Neural cell (in vitro differentiated cells): ENCODE data around the gene CCR7. TPM values are rescaled to one million over a fixed set of nuclear protein-coding genes. Genes with fewer than 3 reads are reported as not detected.

Experiments used
- H2AFZ ChIP-seq: fragments of 200-600, 300-800 bp; sonication (generic), shearing (Covaris generic); 2 replicates; pipeline ENCODE4 v1.6.0; 2014; ENCODE audit warnings: low read depth, mild to moderate bottlenecking, antibody characterized with exemption, low read length, moderate library complexity
- H3F3A ChIP-seq: fragments of 200-600 bp; shearing (Covaris generic); 2 replicates; pipeline ENCODE4 v1.6.1; 2016; ENCODE audit warnings: mild to moderate bottlenecking, moderate library complexity, mixed read lengths, antibody characterized with exemption, low read length; ENCODE audit not compliant: insufficient read depth, poor library complexity, severe bottlenecking
- H3K27ac ChIP-seq: fragments of 200-600, 300-800 bp; sonication (generic), shearing (Covaris generic); 2 replicates; pipeline ENCODE4 v1.5.1; 2014; ENCODE audit warnings: mild to moderate bottlenecking, low read length, moderate library complexity
- H3K27me3 ChIP-seq: fragments of 300-800, 200-600 bp; sonication (generic), shearing (Covaris generic); 2 replicates; pipeline ENCODE4 v1.6.0; 2014; ENCODE audit warnings: mild to moderate bottlenecking, low read depth, low read length, moderate library complexity; ENCODE audit not compliant: insufficient read depth
- H3K36me3 ChIP-seq: fragments of 300-800, 200-600 bp; sonication (generic), shearing (Covaris generic); 2 replicates; pipeline ENCODE4 v1.5.1; 2014; ENCODE audit warnings: mild to moderate bottlenecking, antibody characterized with exemption, low read length, moderate library complexity; ENCODE audit not compliant: insufficient read depth
- H3K4me2 ChIP-seq: fragments of 300-800, 200-600 bp; sonication (generic), shearing (Covaris generic); 2 replicates; pipeline ENCODE4 v1.6.0; 2014; ENCODE audit warnings: mild to moderate bottlenecking, low read length
- H3K4me3 ChIP-seq: fragments of 300-800, 200-600 bp; sonication (generic), shearing (Covaris generic); 2 replicates; pipeline ENCODE4 v1.5.1; 2014; ENCODE audit warnings: mild to moderate bottlenecking, low read length, moderate library complexity
- H3K79me2 ChIP-seq: fragments of 200-600 bp; shearing (Covaris generic); replicated peaks from 2 replicates; pipeline ENCODE4 v1.6.0; 2014; ENCODE audit warnings: mild to moderate bottlenecking, low read length, moderate library complexity; ENCODE audit not compliant: insufficient read depth
- H3K9ac ChIP-seq: fragments of 300-800, 200-600 bp; sonication (generic), shearing (Covaris generic); 2 replicates; pipeline ENCODE4 v1.6.1; 2016; ENCODE audit warnings: mild to moderate bottlenecking, low read length, mixed read lengths
- H3K9me2 ChIP-seq: fragments of 200-600 bp; shearing (Covaris generic); 2 replicates; pipeline ENCODE4 v1.6.1; 2016; ENCODE audit warnings: mild to moderate bottlenecking, low read length, mixed read lengths; ENCODE audit not compliant: insufficient read depth
- H3K9me3 ChIP-seq: fragments of 200-600, 300-800 bp; sonication (generic), shearing (Covaris generic); 2 replicates; pipeline ENCODE4 v1.6.1; 2016; ENCODE audit warnings: mild to moderate bottlenecking, mixed run types, low read length, moderate library complexity, mixed read lengths
- H4K20me1 ChIP-seq: fragments of 200-600 bp; shearing (Covaris generic); 2 replicates; pipeline ENCODE4 v1.6.1; 2016; ENCODE audit warnings: mild to moderate bottlenecking, mixed run types; ENCODE audit not compliant: insufficient read depth
- EP300 ChIP-seq: fragments of 450-650 bp; conservative IDR thresholded peaks from 2 replicates; pipeline ENCODE4 v1.6.1; 2014; ENCODE audit warnings: antibody characterized with exemption, mild to moderate bottlenecking, moderate library complexity; ENCODE audit not compliant: poor library complexity, severe bottlenecking
- EZH2 ChIP-seq: fragments of 200-600, 300-800 bp; shearing (Covaris generic), sonication (generic); IDR thresholded peaks from 2 replicates; pipeline ENCODE4 v1.6.1; 2014; ENCODE audit warnings: antibody characterized with exemption, low read length, borderline replicate concordance, mild to moderate bottlenecking; ENCODE audit not compliant: insufficient read depth, poor library complexity, severe bottlenecking
- MXI1 ChIP-seq: fragments of 450-650 bp; conservative IDR thresholded peaks from 2 replicates; pipeline ENCODE4 v1.6.1; 2014; ENCODE audit warnings: antibody characterized with exemption, mild to moderate bottlenecking; ENCODE audit not compliant: poor library complexity, severe bottlenecking
- POLR2AphosphoS5 ChIP-seq: IDR thresholded peaks from 2 replicates; pipeline ENCODE4 v1.6.1; 2012
- RAD21 ChIP-seq: fragments of 450-650 bp; conservative IDR thresholded peaks from 2 replicates; pipeline ENCODE4 v1.6.1; 2014; ENCODE audit warnings: antibody characterized with exemption, mild to moderate bottlenecking, moderate library complexity
- SMC3 ChIP-seq: fragments of 450-650 bp; conservative IDR thresholded peaks from 2 replicates; pipeline ENCODE4 v1.6.1; 2014; ENCODE audit warnings: antibody characterized with exemption, mild to moderate bottlenecking, moderate library complexity; ENCODE audit not compliant: poor library complexity
- TAF1 ChIP-seq: IDR thresholded peaks from 2 replicates; pipeline ENCODE4 v1.6.1; 2012; ENCODE audit warnings: low read depth
- polyA plus RNA-seq: library from polyadenylated mRNA; depleted of rRNA; stranded (reverse); fragments of >200 nt; gene quantifications from 2 replicates; pipeline ENCODE4 v1.2.3, GENCODE V29; 2014
- TF ChIP-seq, protein P1 (sequence below): IDR thresholded peaks from 2 replicates; pipeline ENCODE4 v1.6.1; 2012; ENCODE audit warnings: borderline replicate concordance
- TF ChIP-seq, protein P2 (sequence below): fragments of 450-650 bp; IDR thresholded peaks from 2 replicates; pipeline ENCODE4 v1.5.1; 2014; ENCODE audit warnings: antibody characterized with exemption, mild to moderate bottlenecking, moderate library complexity; ENCODE audit not compliant: poor library complexity, severe bottlenecking

Gene CCR7
- polyA plus RNA-seq, 1 donor from 2014 or later, result not detected

DNA sequence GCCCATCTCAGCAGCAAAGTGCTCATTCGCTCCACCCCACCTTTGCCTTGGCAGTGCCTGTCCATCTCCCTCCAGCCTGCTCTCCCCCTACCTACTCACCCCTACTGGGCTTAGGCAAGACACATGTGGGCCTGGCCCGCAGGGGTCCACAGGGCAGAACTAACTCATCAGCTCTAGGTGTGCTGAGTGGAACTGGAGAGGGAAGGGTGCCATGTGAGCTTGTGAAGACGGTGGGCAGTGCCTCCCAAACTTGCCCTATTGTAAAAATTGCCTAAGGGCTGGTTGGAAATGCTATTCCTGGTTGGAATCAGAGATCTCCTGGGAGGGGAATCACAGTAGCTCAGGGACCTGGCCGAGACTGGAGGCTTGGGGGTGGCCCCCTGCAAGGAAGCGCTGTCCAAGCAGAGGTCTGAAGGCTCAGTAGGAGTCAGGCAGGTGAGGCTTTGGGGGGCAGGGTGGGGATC is 34.7 kb downstream of the CCR7 start:
- H3K79me2 ChIP-seq, result no peaks in the 10 kb centered on the region
- no peaks in the 10 kb centered on the region for H3K9me2 ChIP-seq
- H3K4me3 ChIP-seq, result no peak overlapping the region
- TF ChIP-seq EZH2 (no peak), EP300 (no peak), POLR2AphosphoS5 (no peak), RAD21 (no peak), MXI1 (no peak), SMC3 (no peak), TAF1 (no peak)
- TF ChIP-seq, protein P1, sequence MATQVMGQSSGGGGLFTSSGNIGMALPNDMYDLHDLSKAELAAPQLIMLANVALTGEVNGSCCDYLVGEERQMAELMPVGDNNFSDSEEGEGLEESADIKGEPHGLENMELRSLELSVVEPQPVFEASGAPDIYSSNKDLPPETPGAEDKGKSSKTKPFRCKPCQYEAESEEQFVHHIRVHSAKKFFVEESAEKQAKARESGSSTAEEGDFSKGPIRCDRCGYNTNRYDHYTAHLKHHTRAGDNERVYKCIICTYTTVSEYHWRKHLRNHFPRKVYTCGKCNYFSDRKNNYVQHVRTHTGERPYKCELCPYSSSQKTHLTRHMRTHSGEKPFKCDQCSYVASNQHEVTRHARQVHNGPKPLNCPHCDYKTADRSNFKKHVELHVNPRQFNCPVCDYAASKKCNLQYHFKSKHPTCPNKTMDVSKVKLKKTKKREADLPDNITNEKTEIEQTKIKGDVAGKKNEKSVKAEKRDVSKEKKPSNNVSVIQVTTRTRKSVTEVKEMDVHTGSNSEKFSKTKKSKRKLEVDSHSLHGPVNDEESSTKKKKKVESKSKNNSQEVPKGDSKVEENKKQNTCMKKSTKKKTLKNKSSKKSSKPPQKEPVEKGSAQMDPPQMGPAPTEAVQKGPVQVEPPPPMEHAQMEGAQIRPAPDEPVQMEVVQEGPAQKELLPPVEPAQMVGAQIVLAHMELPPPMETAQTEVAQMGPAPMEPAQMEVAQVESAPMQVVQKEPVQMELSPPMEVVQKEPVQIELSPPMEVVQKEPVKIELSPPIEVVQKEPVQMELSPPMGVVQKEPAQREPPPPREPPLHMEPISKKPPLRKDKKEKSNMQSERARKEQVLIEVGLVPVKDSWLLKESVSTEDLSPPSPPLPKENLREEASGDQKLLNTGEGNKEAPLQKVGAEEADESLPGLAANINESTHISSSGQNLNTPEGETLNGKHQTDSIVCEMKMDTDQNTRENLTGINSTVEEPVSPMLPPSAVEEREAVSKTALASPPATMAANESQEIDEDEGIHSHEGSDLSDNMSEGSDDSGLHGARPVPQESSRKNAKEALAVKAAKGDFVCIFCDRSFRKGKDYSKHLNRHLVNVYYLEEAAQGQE, result no peak
- TF ChIP-seq, protein P2, sequence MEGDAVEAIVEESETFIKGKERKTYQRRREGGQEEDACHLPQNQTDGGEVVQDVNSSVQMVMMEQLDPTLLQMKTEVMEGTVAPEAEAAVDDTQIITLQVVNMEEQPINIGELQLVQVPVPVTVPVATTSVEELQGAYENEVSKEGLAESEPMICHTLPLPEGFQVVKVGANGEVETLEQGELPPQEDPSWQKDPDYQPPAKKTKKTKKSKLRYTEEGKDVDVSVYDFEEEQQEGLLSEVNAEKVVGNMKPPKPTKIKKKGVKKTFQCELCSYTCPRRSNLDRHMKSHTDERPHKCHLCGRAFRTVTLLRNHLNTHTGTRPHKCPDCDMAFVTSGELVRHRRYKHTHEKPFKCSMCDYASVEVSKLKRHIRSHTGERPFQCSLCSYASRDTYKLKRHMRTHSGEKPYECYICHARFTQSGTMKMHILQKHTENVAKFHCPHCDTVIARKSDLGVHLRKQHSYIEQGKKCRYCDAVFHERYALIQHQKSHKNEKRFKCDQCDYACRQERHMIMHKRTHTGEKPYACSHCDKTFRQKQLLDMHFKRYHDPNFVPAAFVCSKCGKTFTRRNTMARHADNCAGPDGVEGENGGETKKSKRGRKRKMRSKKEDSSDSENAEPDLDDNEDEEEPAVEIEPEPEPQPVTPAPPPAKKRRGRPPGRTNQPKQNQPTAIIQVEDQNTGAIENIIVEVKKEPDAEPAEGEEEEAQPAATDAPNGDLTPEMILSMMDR, result no peak
- no peak overlapping the region for H3K9ac ChIP-seq
- H3K9me3 ChIP-seq, result no peaks in the 10 kb centered on the region
- H4K20me1 ChIP-seq, result no peaks in the 10 kb centered on the region
- H3K36me3 ChIP-seq, result no peaks in the 10 kb centered on the region
- H2AFZ ChIP-seq, result no peak overlapping the region
- H3K4me2 ChIP-seq, result no peak overlapping the region
- H3F3A ChIP-seq, result no peaks in the 10 kb centered on the region
- H3K27ac ChIP-seq, result no peak overlapping the region
- no peaks in the 10 kb centered on the region for H3K27me3 ChIP-seq

DNA sequence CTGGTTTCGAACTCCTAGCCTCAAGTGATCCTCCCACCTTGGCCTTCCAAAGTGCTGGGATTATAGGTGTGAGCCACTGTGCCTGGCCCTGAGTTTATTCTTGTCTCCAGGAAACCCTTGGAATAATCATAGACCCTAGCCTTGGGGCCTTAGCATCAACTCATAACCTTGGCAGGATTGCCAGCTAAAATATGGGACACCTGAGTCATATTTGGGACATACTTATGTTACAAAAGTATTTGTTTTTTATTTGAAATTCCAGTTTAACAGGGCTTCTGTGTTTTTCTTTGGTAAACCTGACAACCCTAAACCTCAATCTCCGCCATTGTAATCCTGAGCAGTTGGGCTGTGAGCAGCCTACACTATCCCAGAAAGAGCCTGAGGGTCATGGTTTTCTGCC is 35.3 kb downstream of the CCR7 start:
- no peaks in the 10 kb centered on the region for H4K20me1 ChIP-seq
- H3K79me2 ChIP-seq, result no peaks in the 10 kb centered on the region
- H3F3A ChIP-seq, result no peaks in the 10 kb centered on the region
- H3K36me3 ChIP-seq, result no peaks in the 10 kb centered on the region
- TF ChIP-seq SMC3 (no peak), EZH2 (no peak), RAD21 (no peak), MXI1 (no peak), EP300 (no peak), TAF1 (no peak), POLR2AphosphoS5 (no peak)
- TF ChIP-seq, protein P1, result no peak
- TF ChIP-seq, protein P2, result no peak
- no peaks in the 10 kb centered on the region for H3K9me3 ChIP-seq
- no peaks in the 10 kb centered on the region for H3K27me3 ChIP-seq
- no peak overlapping the region for H3K9ac ChIP-seq
- no peak overlapping the region for H3K4me3 ChIP-seq
- no peak overlapping the region for H3K27ac ChIP-seq
- H2AFZ ChIP-seq, result no peak overlapping the region
- no peaks in the 10 kb centered on the region for H3K9me2 ChIP-seq
- H3K4me2 ChIP-seq, result no peak overlapping the region
